HepG2 (cell line): ENCODE measurements around the gene SORBS2. TPM values are rescaled to one million over a fixed set of nuclear protein-coding genes. Genes with fewer than 3 reads are reported as not detected.
A peak's percentile ranks its signal among the peaks of the same experiment; 100 is the strongest.

Experiments
- ATAC-seq: fragments of 200-7000 bp; cut with Tn5 transposase; 3 replicates; pipeline ENCODE4 v1.9.1; 2020; ENCODE audit warnings: mild to moderate bottlenecking, moderate library complexity
- BruUV-seq: library from RNA; stranded (reverse); fragments of 400-500 nt; replicated peaks from 2 replicates; lab custom pipeline; 2021; lab: Mats Ljungman, UMichigan
- CTCF ChIA-PET: fragments of 300-600 bp; formaldehyde crosslinking; extraction: SDS; loops from one replicate; lab custom pipeline; 2021; ENCODE audit warnings: low total read pairs, inconsistent platforms, low intra/inter-chr PET ratio; lab: Yijun Ruan, JAX
- POLR2A ChIA-PET: fragments of 350-600 bp; sonication (Branson Sonifier 250); formaldehyde crosslinking; loops from one replicate; lab custom pipeline; 2020; ENCODE audit warnings: antibody characterized with exemption, inconsistent platforms; lab: Yijun Ruan, JAX
- DNase-seq: peaks from one replicate; pipeline ENCODE4 v3.0.0-alpha.2; 2015; ENCODE audit warnings: low spot score
- FAIRE-seq: peaks from 3 replicates; lab custom pipeline; 2011; peaks lifted over from hg19 to GRCh38; lab: Jason Lieb, UNC
- H2AFZ ChIP-seq: one replicate; pipeline ENCODE4 v1.6.1; 2011; ENCODE audit warnings: low read length, inconsistent platforms
- H3K27ac ChIP-seq: fragments of 300-600 bp; 3 replicates; pipeline ENCODE4 v1.8.0; 2011; ENCODE audit warnings: mixed run types, mild to moderate bottlenecking, mixed read lengths, low read length, inconsistent platforms; ENCODE audit not compliant: insufficient read depth; ENCODE audit errors: extremely low read length
- H3K27me3 ChIP-seq, 2 experiments: fragments of 200-600 bp in 1 of 2; 2 replicates in 1 of 2; 3 replicates in 1 of 2; pipeline versions ENCODE4 v1.6.0 to v1.8.0; 2011; ENCODE audit warnings: low read length in 2 of 2, mild to moderate bottlenecking in 2 of 2, moderate library complexity in 2 of 2, inconsistent platforms in 1 of 2; ENCODE audit not compliant: insufficient read depth in 2 of 2, control insufficient read depth in 1 of 2
- H3K36me3 ChIP-seq, 2 experiments: fragments of 200-600 bp in 1 of 2; replicated peaks in 1 of 2; 2 replicates in 1 of 2; 3 replicates in 1 of 2; pipeline versions ENCODE4 v1.5.1 to v1.8.0; 2011; ENCODE audit warnings: low read length in 2 of 2, inconsistent platforms in 1 of 2; ENCODE audit not compliant: insufficient read depth in 2 of 2, control insufficient read depth in 1 of 2
- H3K4me1 ChIP-seq: 2 replicates; pipeline ENCODE4 v1.5.1; 2012; ENCODE audit warnings: low read length, inconsistent platforms; ENCODE audit not compliant: insufficient read depth
- H3K4me2 ChIP-seq: 2 replicates; pipeline ENCODE4 v1.6.0; 2011; ENCODE audit warnings: low read depth, low read length, inconsistent platforms
- H3K4me3 ChIP-seq, 3 experiments: fragments of 200-600 bp in 1 of 3; sonication (generic), shearing (Covaris generic) in 1 of 3; replicated peaks in 1 of 3; 2 replicates each; pipeline ENCODE4 v1.5.1; 2011 to 2016; ENCODE audit warnings: low read length in 3 of 3, inconsistent platforms in 2 of 3, low read depth in 2 of 3, mild to moderate bottlenecking in 2 of 3, control low read depth in 1 of 3, mixed read lengths in 1 of 3; ENCODE audit not compliant: insufficient read depth in 1 of 3
- H3K79me2 ChIP-seq: one replicate; pipeline ENCODE4 v1.6.1; 2011; ENCODE audit warnings: low read length, inconsistent platforms; ENCODE audit not compliant: insufficient read depth
- H3K9ac ChIP-seq: 2 replicates; pipeline ENCODE4 v1.6.0; 2011; ENCODE audit warnings: mild to moderate bottlenecking, low read depth, low read length, inconsistent platforms; ENCODE audit not compliant: insufficient read depth
- H3K9me3 ChIP-seq: 2 replicates; pipeline ENCODE4 v1.5.1; 2012; ENCODE audit warnings: mild to moderate bottlenecking, low read length
- H4K20me1 ChIP-seq: 2 replicates; pipeline ENCODE4 v1.6.0; 2011; ENCODE audit warnings: inconsistent platforms, mild to moderate bottlenecking, low read length, moderate library complexity; ENCODE audit not compliant: insufficient read depth
- HNRNPL ChIP-seq: fragments of 200-400 bp; formaldehyde crosslinking; IDR thresholded peaks from 2 replicates; pipeline ENCODE4 v1.6.1; 2017; ENCODE audit warnings: mild to moderate bottlenecking, low read depth, low read length
- MAFF ChIP-seq: IDR thresholded peaks from 2 replicates; pipeline ENCODE4 v1.6.1; 2011; ENCODE audit warnings: low read depth, low read length, improper control_type of control experiment
- MAFK ChIP-seq, 2 experiments: IDR thresholded peaks in 1 of 2; conservative IDR thresholded peaks in 1 of 2; 2 replicates each; pipeline ENCODE4 v1.6.1; 2011; ENCODE audit warnings: improper control_type of control experiment in 2 of 2, low read length in 2 of 2
- REPIN1 ChIP-seq: sonication (generic); formaldehyde crosslinking; IDR thresholded peaks from 2 replicates; pipeline ENCODE4 v1.8.0; 2022; ENCODE audit warnings: missing genetic modification reagents, low read depth, mild to moderate bottlenecking, borderline replicate concordance
- SUZ12 ChIP-seq: fragments of 150-350 bp; IDR thresholded peaks from 2 replicates; pipeline ENCODE4 v1.6.1; 2014; ENCODE audit warnings: low read depth, low read length
- ZNF451 ChIP-seq: sonication (generic); formaldehyde crosslinking; IDR thresholded peaks from 2 replicates; pipeline ENCODE4 v1.5.0; 2020; ENCODE audit warnings: mild to moderate bottlenecking, missing genetic modification reagents
- ZNF512B ChIP-seq: sonication (generic); formaldehyde crosslinking; IDR thresholded peaks from 2 replicates; pipeline ENCODE4 v1.5.1; 2020; ENCODE audit warnings: missing genetic modification reagents, mild to moderate bottlenecking, borderline replicate concordance
- ZNF556 ChIP-seq: sonication (generic); formaldehyde crosslinking; IDR thresholded peaks from 2 replicates; pipeline ENCODE4 v1.4.0; 2020; ENCODE audit warnings: mild to moderate bottlenecking, missing genetic modification reagents, borderline replicate concordance
- ZNF75D ChIP-seq: sonication (generic); formaldehyde crosslinking; IDR thresholded peaks from 2 replicates; pipeline ENCODE4 v1.8.1; 2023; ENCODE audit warnings: missing genetic modification reagents, mild to moderate bottlenecking, borderline replicate concordance
- ZNF773 ChIP-seq: sonication (generic); formaldehyde crosslinking; IDR thresholded peaks from 2 replicates; pipeline ENCODE4 v1.4.0; 2020; ENCODE audit warnings: missing genetic modification reagents, borderline replicate concordance
- WGBS: methylation state at CpG from one replicate; pipeline ENCODE4 v1.1.6; 2017; ENCODE audit warnings: low lambda C conversion rate; 5-methylcytosine and 5-hydroxymethylcytosine counted together
- in situ Hi-C: cut with HindIII; loops from 2 replicates; pipeline ENCODE4 v1.10.0; 2017; ENCODE audit warnings: low pct_unique_long_range_greater_than_20kb; ENCODE audit not compliant: extremely low pct_ligation_motif_present
- intact Hi-C: fragments of 100-400 bp; cut with micrococcal nuclease; formaldehyde crosslinking; loops from one replicate; pipeline ENCODE4 v1.10.0; 2022; ENCODE audit not compliant: unreplicated experiment
- polyA plus RNA-seq, 8 experiments: library from polyadenylated mRNA; depleted of rRNA in 3 of 8; stranded (reverse) in 7 of 8; unstranded in 1 of 8; fragments of >200 nt; fragmentation: Illumina TruSeq in 4 of 8; extraction: Trizol in 4 of 8; gene quantifications; 2 replicates each; pipeline versions ENCODE4 v1.2.1 to v1.2.3, GENCODE V29; 2011 to 2016; ENCODE audit warnings: low read depth in 4 of 8, missing spikeins in 1 of 8, mixed read lengths in 1 of 8; ENCODE audit not compliant: insufficient read depth in 1 of 8
- total RNA-seq, 5 experiments: library from RNA; depleted of rRNA; stranded (reverse); fragments of >200 nt; fragmentation: Illumina TruSeq; extraction: Trizol; gene quantifications; 2 replicates each; pipeline ENCODE4 v1.2.3, GENCODE V29; 2016; ENCODE audit warnings: low read depth in 1 of 5

SORBS2 gene
- total and polyA plus RNA-seq, 2 of the 13 experiments (the other 11 are each of a cell fraction or from before 2014, with no cell fraction given) = 25.0 to 80.5 TPM

GRCh38 chr4:185835336-185835735 lies 23.3 kb upstream of the SORBS2 start:
- DNase-seq (no peak), ATAC-seq (no peak), FAIRE-seq (no peak)
- BruUV-seq = no TSS peak
- Histone ChIP-seq H3K27ac (no peak overlapping the region), H2AFZ (no peak overlapping the region), H4K20me1 (no peaks in the 10 kb centered on the region), H3K27me3 (no peaks in the 10 kb centered on the region), H3K9ac (no peak overlapping the region), H3K9me3 (peaks cover 11% of the 10 kb centered on the region), H3K79me2 (no peaks in the 10 kb centered on the region), H3K4me1 (peaks cover 69% of the 10 kb centered on the region), H3K4me3 (no peak overlapping the region), H3K4me2 (no peak overlapping the region), H3K36me3 (no peaks in the 10 kb centered on the region)
- ChIA-PET POLR2A (no interaction called here), CTCF (no interaction called here)
- in situ Hi-C loops = no loop called here
- intact Hi-C loops = no loop called here
- TF ChIP-seq MAFF = 0 out of 2 replicates have a peak, but pooled peaks have one; percentile 5
- TF ChIP-seq SUZ12 = no peak
- peak in 1 of 2 experiments; percentile 21; a peak in 1 of 4 replicates for TF ChIP-seq MAFK (conservative IDR thresholded peaks at IDR 0.05 in 1 of 2, IDR thresholded peaks at IDR 0.05 in 1 of 2; ENCODE audit: low read length in 2 of 2)
- WGBS = 96% methylated on average over 4 of the region's 4 CpGs

GRCh38 chr4:185834778-185835177 lies 22.8 kb upstream of the SORBS2 start:
- H3K27ac ChIP-seq = no peak overlapping the region
- no peak overlapping the region for H3K4me3 ChIP-seq
- H4K20me1 ChIP-seq = no peaks in the 10 kb centered on the region
- H3K4me1 ChIP-seq = peaks cover 68% of the 10 kb centered on the region
- FAIRE-seq (no peak), ATAC-seq (no peak), DNase-seq (no peak)
- peaks cover 11% of the 10 kb centered on the region for H3K9me3 ChIP-seq
- H3K36me3 ChIP-seq = no peaks in the 10 kb centered on the region
- no peak for TF ChIP-seq HNRNPL
- TF ChIP-seq ZNF556 (CRISPR knock-in tag) = peak; percentile 100
- TF ChIP-seq ZNF451 = no peak
- no peak for TF ChIP-seq ZNF75D (CRISPR knock-in tag)
- TF ChIP-seq REPIN1 (CRISPR knock-in tag) = no peak
- TF ChIP-seq ZNF512B (CRISPR knock-in tag) = no peak
- TF ChIP-seq ZNF773 = no peak
- H3K9ac ChIP-seq = no peak overlapping the region
- CTCF ChIA-PET = no interaction called here
- H3K79me2 ChIP-seq = no peaks in the 10 kb centered on the region
- no peak overlapping the region for H3K4me2 ChIP-seq
- no peak overlapping the region for H2AFZ ChIP-seq
- BruUV-seq = no TSS peak
- no peaks in the 10 kb centered on the region for H3K27me3 ChIP-seq
- WGBS = 95% methylated on average over 6 of the region's 6 CpGs
- POLR2A ChIA-PET = no interaction called here
- intact Hi-C loops = no loop called here
- in situ Hi-C loops = no loop called here
